AG04450 (cell line): Measurements from ENCODE around the gene MCAT. TPM values are rescaled to one million over a fixed set of nuclear protein-coding genes. Genes with fewer than 3 reads are reported as not detected.
"Not testable (repeated sequence)": the region's sequence is repeated elsewhere in the genome, so short reads cannot be mapped to it uniquely, and the experiment has no call there.

Source experiments
- CTCF ChIA-PET: fragments of 300-600, 350-600 bp; formaldehyde crosslinking; extraction: SDS; loops from one replicate; lab custom pipeline; 2022; ENCODE audit warnings: antibody characterized with exemption, inconsistent platforms; lab: Charles Lee
- POLR2A ChIA-PET: fragments of 350-600 bp; formaldehyde crosslinking; extraction: SDS; loops from one replicate; lab custom pipeline; 2021; ENCODE audit warnings: antibody characterized with exemption, inconsistent platforms; lab: Yijun Ruan, JAX
- DNase-seq: peaks from one replicate; pipeline ENCODE4 v3.0.0-alpha.2; 2011; ENCODE audit warnings: low read depth, low spot score
- H3K27ac ChIP-seq: one replicate; pipeline ENCODE4 v1.5.1; 2012; ENCODE audit warnings: low read depth, low read length, control low read depth
- H3K27me3 ChIP-seq: one replicate; pipeline ENCODE4 v1.6.0; 2012; ENCODE audit warnings: low read length; ENCODE audit not compliant: control insufficient read depth, insufficient read depth
- H3K4me3 ChIP-seq: 2 replicates; pipeline ENCODE4 v1.5.1; 2011; ENCODE audit warnings: mild to moderate bottlenecking, low read depth, low read length, control low read depth
- H3K9me3 ChIP-seq: 2 replicates; pipeline ENCODE4 v1.5.1; 2012; ENCODE audit warnings: low read length; ENCODE audit not compliant: control insufficient read depth, insufficient read depth
- polyA plus RNA-seq: library from polyadenylated mRNA; depleted of rRNA; stranded (reverse); fragments of >200 nt; gene quantifications from 2 replicates; pipeline ENCODE4 v1.2.3, GENCODE V29; 2011
- TF ChIP-seq, protein P1 (sequence below): IDR thresholded peaks from 2 replicates; pipeline ENCODE4 v1.5.1; 2011; ENCODE audit warnings: low read depth, low read length, control low read depth, inconsistent platforms

Gene MCAT
- polyA plus RNA-seq, 1 experiment, result 10.5 TPM

- DNase-seq, result no peak
- ChIA-PET CTCF (no interaction called here), POLR2A (no interaction called here)
- no peak overlapping the region for H3K27ac ChIP-seq
- peaks cover 61% of the 10 kb centered on the region for H3K27me3 ChIP-seq
- no peaks in the 10 kb centered on the region; the same call in 1 of the 2 replicates for H3K9me3 ChIP-seq
- TF ChIP-seq, protein P1, sequence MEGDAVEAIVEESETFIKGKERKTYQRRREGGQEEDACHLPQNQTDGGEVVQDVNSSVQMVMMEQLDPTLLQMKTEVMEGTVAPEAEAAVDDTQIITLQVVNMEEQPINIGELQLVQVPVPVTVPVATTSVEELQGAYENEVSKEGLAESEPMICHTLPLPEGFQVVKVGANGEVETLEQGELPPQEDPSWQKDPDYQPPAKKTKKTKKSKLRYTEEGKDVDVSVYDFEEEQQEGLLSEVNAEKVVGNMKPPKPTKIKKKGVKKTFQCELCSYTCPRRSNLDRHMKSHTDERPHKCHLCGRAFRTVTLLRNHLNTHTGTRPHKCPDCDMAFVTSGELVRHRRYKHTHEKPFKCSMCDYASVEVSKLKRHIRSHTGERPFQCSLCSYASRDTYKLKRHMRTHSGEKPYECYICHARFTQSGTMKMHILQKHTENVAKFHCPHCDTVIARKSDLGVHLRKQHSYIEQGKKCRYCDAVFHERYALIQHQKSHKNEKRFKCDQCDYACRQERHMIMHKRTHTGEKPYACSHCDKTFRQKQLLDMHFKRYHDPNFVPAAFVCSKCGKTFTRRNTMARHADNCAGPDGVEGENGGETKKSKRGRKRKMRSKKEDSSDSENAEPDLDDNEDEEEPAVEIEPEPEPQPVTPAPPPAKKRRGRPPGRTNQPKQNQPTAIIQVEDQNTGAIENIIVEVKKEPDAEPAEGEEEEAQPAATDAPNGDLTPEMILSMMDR, result no peak
- H3K4me3 ChIP-seq, result peak overlapping the region; percentile 45
Observed at GRCh38 chr22:43110927-43111623, 32.1 kb downstream of the MCAT start.

DNA sequence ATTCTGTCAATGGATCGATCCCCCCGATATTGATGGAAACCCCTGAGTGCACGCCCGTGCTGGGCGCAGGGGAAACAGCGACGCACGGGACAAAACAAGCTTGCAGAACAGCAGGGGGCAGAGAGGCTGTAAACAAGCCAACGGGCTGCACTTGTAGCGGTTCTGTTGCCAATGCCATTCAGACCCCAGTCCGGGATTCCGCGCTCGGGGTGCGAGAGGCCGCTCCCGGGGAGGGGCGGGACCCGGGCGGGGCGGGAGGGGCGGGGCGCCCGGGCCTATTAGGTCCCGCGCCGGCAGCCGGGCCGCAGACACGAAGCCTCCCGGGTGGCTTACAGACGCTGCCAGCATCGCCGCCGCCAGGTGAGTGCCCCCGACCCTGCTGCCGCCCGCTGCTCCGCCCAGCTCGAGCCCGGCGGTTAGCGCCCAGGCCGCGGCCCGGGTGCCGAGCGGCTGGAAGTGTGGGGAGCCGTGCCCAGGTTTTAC is 32.7 kb downstream of the MCAT start, which contains the start of gene BIK:
Gene BIK (plus strand): TSS at position 307 of the 483 bp plus-strand sequence. CDS start 13,273 bp downstream, outside the sequence.
- ChIA-PET CTCF (no interaction called here), POLR2A (no interaction called here)
- no peaks in the 10 kb centered on the region; the same call in 1 of the 2 replicates for H3K9me3 ChIP-seq
- H3K27me3 ChIP-seq, result peaks cover 62% of the 10 kb centered on the region
- no peak for DNase-seq
- peak within 1 kb of the TSS; percentile 52 for H3K4me3 ChIP-seq
- TF ChIP-seq, protein P1, result peak; percentile 37
- H3K27ac ChIP-seq, result no peak within 1 kb of the TSS

DNA sequence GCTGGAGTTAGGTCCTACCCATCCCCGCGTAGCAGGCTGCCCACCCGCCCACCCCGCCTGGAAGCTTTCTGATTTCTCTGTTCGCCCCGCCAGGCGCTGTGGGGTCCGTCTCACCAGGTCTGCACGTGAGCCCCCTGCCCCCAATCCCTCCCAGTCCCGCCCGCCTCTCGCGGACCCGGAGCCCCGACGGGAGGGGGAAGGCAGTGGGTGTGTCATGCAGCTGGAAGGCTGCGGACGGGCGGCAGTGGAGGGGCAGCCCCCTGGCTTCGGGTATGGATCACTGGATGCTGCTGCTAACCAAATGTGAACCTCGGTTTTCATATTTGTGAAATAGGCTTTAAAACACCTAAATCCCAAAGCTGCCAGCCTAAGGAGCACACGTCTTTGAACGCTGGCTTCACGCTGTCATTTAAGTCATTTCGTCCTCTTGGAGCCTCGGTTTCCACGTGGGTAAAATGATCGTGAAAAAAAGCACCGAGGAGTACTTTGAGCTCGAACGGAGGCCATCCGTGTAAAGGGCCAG is 33.2 kb downstream of the MCAT start:
- Histone ChIP-seq H3K27ac (no peak overlapping the region), H3K27me3 (peaks cover 62% of the 10 kb centered on the region), H3K4me3 (peak overlapping the region; percentile 52), H3K9me3 (no peaks in the 10 kb centered on the region; the same call in 1 of the 2 replicates)
- TF ChIP-seq, protein P1, result no peak
- DNase-seq, result no peak
- ChIA-PET CTCF (no interaction called here), POLR2A (no interaction called here)

GRCh38 chr22:43109511-43109910 is 33.7 kb downstream of the MCAT start:
- Histone ChIP-seq H3K4me3 (no peak overlapping the region), H3K27me3 (peaks cover 60% of the 10 kb centered on the region), H3K9me3 (no peaks in the 10 kb centered on the region; the same call in 1 of the 2 replicates), H3K27ac (no peak overlapping the region)
- TF ChIP-seq, protein P1, result no peak
- DNase-seq, result no peak
- POLR2A ChIA-PET, result no interaction called here
- CTCF ChIA-PET, result no interaction called here

DNA sequence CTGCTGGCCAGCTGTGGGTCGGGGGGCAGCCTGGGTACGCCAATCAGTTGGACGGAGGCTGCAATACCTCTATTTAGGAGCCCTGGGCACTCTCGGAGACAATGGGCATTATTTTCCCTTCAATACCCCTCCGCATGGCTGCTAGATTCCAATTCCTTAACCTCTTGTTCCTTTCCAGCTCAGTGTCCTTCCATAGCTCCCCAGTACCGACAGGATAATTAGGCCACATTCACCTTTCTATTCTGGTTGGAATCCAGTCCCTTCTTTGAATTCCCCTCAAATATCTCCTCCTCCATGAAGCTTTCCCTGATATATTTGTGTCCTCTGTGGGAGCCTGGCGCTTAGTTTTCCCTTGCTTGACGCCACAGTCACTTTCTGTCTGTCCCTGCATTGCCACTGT is 36.9 kb downstream of the MCAT start:
- H3K9me3 ChIP-seq, result no peaks in the 10 kb centered on the region; the same call in 1 of the 2 replicates
- POLR2A ChIA-PET, result no interaction called here
- no peak overlapping the region for H3K4me3 ChIP-seq
- TF ChIP-seq, protein P1, result no peak
- CTCF ChIA-PET, result no interaction called here
- no peak overlapping the region for H3K27ac ChIP-seq
- peaks cover 33% of the 10 kb centered on the region for H3K27me3 ChIP-seq
- no peak for DNase-seq

DNA sequence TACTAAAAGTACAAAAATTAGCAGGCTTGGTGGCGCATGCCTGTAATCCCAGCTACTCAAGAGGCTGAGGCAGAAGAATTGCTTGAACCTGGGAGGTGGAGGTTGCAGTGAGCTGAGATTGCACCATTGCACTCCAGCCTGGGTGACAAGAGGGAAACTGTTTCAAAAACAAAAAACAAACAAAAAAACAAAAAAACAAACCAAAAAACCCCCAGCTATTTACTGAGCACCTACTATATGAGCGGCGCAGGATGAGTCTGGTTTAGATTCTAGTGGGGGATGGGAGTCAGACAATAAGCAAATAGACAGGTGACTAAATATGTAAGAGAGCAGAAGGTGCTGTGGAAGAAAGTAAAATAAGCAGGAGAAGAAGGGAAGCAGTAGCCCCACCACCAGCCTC is 38.2 kb downstream of the MCAT start:
- POLR2A ChIA-PET, H3K27ac ChIP-seq, DNase-seq, H3K4me3 ChIP-seq, CTCF ChIA-PET, H3K9me3 ChIP-seq: not testable (repeated sequence)
- peaks cover 23% of the 10 kb centered on the region for H3K27me3 ChIP-seq

DNA sequence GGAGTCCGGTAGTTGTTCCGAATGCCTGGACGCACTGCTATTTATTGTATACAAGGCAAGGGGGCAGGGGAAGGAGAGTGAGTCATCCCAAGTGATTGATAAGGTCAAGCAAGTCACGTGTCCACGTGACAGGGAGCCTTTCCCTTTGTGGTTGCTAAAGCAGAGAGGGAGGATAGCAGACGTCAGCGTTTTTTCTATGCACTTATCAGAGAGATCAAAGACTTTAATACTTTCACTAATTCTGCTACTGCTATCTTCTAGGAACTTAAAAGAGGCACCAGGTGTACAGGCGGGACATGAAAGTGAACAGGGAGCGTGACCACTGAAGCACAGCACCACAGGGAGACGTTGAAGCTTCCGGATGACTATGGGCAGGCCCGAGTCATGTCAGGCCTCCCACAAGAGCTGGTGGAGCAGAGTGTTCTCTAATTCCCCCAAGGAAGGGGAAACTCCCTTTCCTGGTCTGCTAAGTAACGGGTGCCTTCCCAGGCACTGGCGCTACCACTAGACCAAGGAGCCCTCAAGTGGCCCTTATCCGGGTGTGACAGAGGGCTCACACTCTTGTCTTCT is 39.1 kb downstream of the MCAT start:
- peaks cover 15% of the 10 kb centered on the region for H3K27me3 ChIP-seq
- H3K9me3 ChIP-seq, H3K4me3 ChIP-seq, CTCF ChIA-PET, POLR2A ChIA-PET, DNase-seq, H3K27ac ChIP-seq: not testable (repeated sequence)
